HEK293 (cell line): ENCODE results near the gene FGB.

Source experiments
- CTCF ChIA-PET: fragments of 350-600 bp; formaldehyde crosslinking; extraction: SDS; loops from one replicate; lab custom pipeline; 2021; ENCODE audit warnings: antibody characterized with exemption; lab: Yijun Ruan, JAX
- POLR2A ChIA-PET: fragments of 300-600 bp; formaldehyde crosslinking; extraction: SDS; loops from one replicate; lab custom pipeline; 2020; ENCODE audit warnings: antibody characterized with exemption, inconsistent platforms; lab: Yijun Ruan, JAX
- H3K27ac ChIP-seq: fragments of 200-500 bp; sonication (Bioruptor generic); 2 replicates; pipeline ENCODE4 v1.5.1; 2014; ENCODE audit warnings: low read depth, low read length, control low read depth, inconsistent platforms; ENCODE audit errors: extremely low read depth
- H3K36me3 ChIP-seq, 2 experiments: fragments of 200-500 bp in 1 of 2; sonication (Bioruptor generic) in 1 of 2; 1 replicate in 1 of 2; 2 replicates in 1 of 2; pipeline ENCODE4 v1.5.1; 2014 to 2017; ENCODE audit warnings: inconsistent platforms in 2 of 2, low read length in 2 of 2; ENCODE audit not compliant: control insufficient read depth in 2 of 2, insufficient read depth in 1 of 2
- H3K4me1 ChIP-seq: fragments of 200-500 bp; sonication (Bioruptor generic); 2 replicates; pipeline ENCODE4 v1.5.1; 2014; ENCODE audit warnings: mild to moderate bottlenecking, low read length, inconsistent platforms; ENCODE audit not compliant: control insufficient read depth, insufficient read depth
- H3K4me3 ChIP-seq: 2 replicates; pipeline ENCODE4 v1.5.1; 2011; ENCODE audit warnings: low read depth, mild to moderate bottlenecking, control low read depth, low read length, moderate library complexity
- H3K9me3 ChIP-seq: fragments of 200-500 bp; sonication (Bioruptor generic); 2 replicates; pipeline ENCODE4 v1.5.1; 2014; ENCODE audit warnings: low read depth, low read length, inconsistent platforms; ENCODE audit not compliant: control insufficient read depth, insufficient read depth
- KLF7 ChIP-seq: fragments of 450-650 bp; formaldehyde crosslinking; IDR thresholded peaks from 2 replicates; pipeline ENCODE4 v1.5.1; 2016; ENCODE audit warnings: missing biosample characterization, missing genetic modification characterization, borderline replicate concordance
- PRDM1 ChIP-seq: fragments of 450-650 bp; formaldehyde crosslinking; IDR thresholded peaks from 2 replicates; pipeline ENCODE4; 2016; ENCODE audit warnings: missing biosample characterization, missing genetic modification characterization
- YY1 ChIP-seq: fragments of 450-650 bp; formaldehyde crosslinking; IDR thresholded peaks from 2 replicates; pipeline ENCODE4 v1.5.1; 2018; ENCODE audit warnings: missing biosample characterization, missing genetic modification characterization
- ZFP37 ChIP-seq: fragments of 450-650 bp; formaldehyde crosslinking; IDR thresholded peaks from 2 replicates; pipeline ENCODE4 v1.5.1; 2016; ENCODE audit warnings: missing biosample characterization, missing genetic modification characterization
- ZFP69B ChIP-seq: fragments of 450-650 bp; formaldehyde crosslinking; IDR thresholded peaks from 2 replicates; pipeline ENCODE4 v1.5.1; 2016; ENCODE audit warnings: missing biosample characterization, missing genetic modification characterization
- ZNF10 ChIP-seq: fragments of 450-650 bp; formaldehyde crosslinking; IDR thresholded peaks from 2 replicates; pipeline ENCODE4 v1.5.1; 2017; ENCODE audit warnings: missing biosample characterization, missing genetic modification characterization
- ZNF114 ChIP-seq: fragments of 450-650 bp; formaldehyde crosslinking; IDR thresholded peaks from 2 replicates; pipeline ENCODE4 v1.5.0; 2017; ENCODE audit warnings: missing biosample characterization, missing genetic modification characterization
- ZNF133 ChIP-seq: fragments of 450-650 bp; formaldehyde crosslinking; IDR thresholded peaks from 2 replicates; pipeline ENCODE4 v1.5.1; 2016; ENCODE audit warnings: missing biosample characterization, missing genetic modification characterization
- ZNF138 ChIP-seq: fragments of 450-650 bp; formaldehyde crosslinking; IDR thresholded peaks from 2 replicates; pipeline ENCODE4 v1.5.1; 2016; ENCODE audit warnings: missing biosample characterization, missing genetic modification characterization, borderline replicate concordance
- ZNF19 ChIP-seq: fragments of 450-650 bp; formaldehyde crosslinking; IDR thresholded peaks from 2 replicates; pipeline ENCODE4; 2016; ENCODE audit warnings: missing biosample characterization, missing genetic modification characterization, low read depth
- ZNF221 ChIP-seq: fragments of 450-650 bp; formaldehyde crosslinking; IDR thresholded peaks from 2 replicates; pipeline ENCODE4 v1.5.1; 2017; ENCODE audit warnings: missing biosample characterization, missing genetic modification characterization, borderline replicate concordance
- ZNF248 ChIP-seq: fragments of 450-650 bp; formaldehyde crosslinking; IDR thresholded peaks from 2 replicates; pipeline ENCODE4 v1.5.1; 2017; ENCODE audit warnings: missing biosample characterization, missing genetic modification characterization
- ZNF302 ChIP-seq: fragments of 450-650 bp; formaldehyde crosslinking; IDR thresholded peaks from 2 replicates; pipeline ENCODE4 v1.5.1; 2016; ENCODE audit warnings: missing biosample characterization, missing genetic modification characterization, low read depth
- ZNF37A ChIP-seq: fragments of 450-650 bp; IDR thresholded peaks from 2 replicates; pipeline ENCODE4 v1.5.1; 2018; ENCODE audit warnings: missing biosample characterization, missing genetic modification characterization
- ZNF521 ChIP-seq: fragments of 450-650 bp; formaldehyde crosslinking; IDR thresholded peaks from 2 replicates; pipeline ENCODE4 v1.5.1; 2017; ENCODE audit warnings: missing biosample characterization, mild to moderate bottlenecking, missing genetic modification characterization
- ZNF529 ChIP-seq: fragments of 450-650 bp; formaldehyde crosslinking; IDR thresholded peaks from 2 replicates; pipeline ENCODE4 v1.5.1; 2017; ENCODE audit warnings: missing genetic modification characterization, missing biosample characterization; ENCODE audit not compliant: insufficient replicate concordance
- ZNF544 ChIP-seq: fragments of 450-650 bp; formaldehyde crosslinking; IDR thresholded peaks from 2 replicates; pipeline ENCODE4 v1.5.0; 2017; ENCODE audit warnings: missing biosample characterization, missing genetic modification characterization
- ZNF549 ChIP-seq: fragments of 450-650 bp; IDR thresholded peaks from 2 replicates; pipeline ENCODE4 v1.5.1; 2018; ENCODE audit warnings: missing biosample characterization, missing genetic modification characterization, mild to moderate bottlenecking, inconsistent platforms, moderate library complexity
- ZNF629 ChIP-seq: fragments of 450-650 bp; formaldehyde crosslinking; IDR thresholded peaks from 2 replicates; pipeline ENCODE4 v1.5.1; 2017; ENCODE audit warnings: missing biosample characterization, missing genetic modification characterization
- ZNF670 ChIP-seq: fragments of 450-650 bp; formaldehyde crosslinking; IDR thresholded peaks from 2 replicates; pipeline ENCODE4 v1.5.1; 2016; ENCODE audit warnings: missing biosample characterization, missing genetic modification characterization, low read depth
- TF ChIP-seq, protein P1 (sequence below): fragments of 450-650 bp; formaldehyde crosslinking; IDR thresholded peaks from 2 replicates; pipeline ENCODE4 v1.5.1; 2016; ENCODE audit warnings: missing biosample characterization, missing genetic modification characterization, borderline replicate concordance
- TF ChIP-seq, protein P2 (sequence below): fragments of 450-650 bp; formaldehyde crosslinking; conservative IDR thresholded peaks from 2 replicates; pipeline ENCODE4 v1.5.1; 2016; ENCODE audit warnings: low read depth, missing biosample characterization, missing genetic modification characterization
- TF ChIP-seq, protein P3 (sequence below): fragments of 450-650 bp; formaldehyde crosslinking; IDR thresholded peaks from 2 replicates; pipeline ENCODE4 v1.5.1; 2017; ENCODE audit warnings: missing biosample characterization, missing genetic modification characterization

FGB gene

DNA sequence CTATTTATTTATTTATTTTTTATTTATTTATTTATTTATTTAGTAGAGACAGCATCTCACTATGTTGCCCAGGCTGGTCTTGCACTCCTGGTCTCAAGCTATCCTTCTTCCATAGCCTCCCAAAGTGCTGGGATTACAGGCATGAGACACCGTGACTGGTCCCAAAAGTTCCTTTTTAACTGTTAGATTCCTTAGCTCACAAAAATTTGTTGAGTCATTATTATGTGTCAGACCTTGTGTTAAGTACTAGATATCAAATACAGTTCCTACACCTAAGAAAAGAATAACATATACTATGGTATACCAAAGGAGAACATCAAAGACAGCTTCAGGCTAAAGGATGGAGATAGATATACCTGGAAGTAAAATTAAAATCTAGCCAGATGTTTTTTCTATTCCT lies 16.1 kb downstream of the FGB start:
- H3K9me3 ChIP-seq = no peaks in the 10 kb centered on the region
- no peak overlapping the region for H3K27ac ChIP-seq
- no peak overlapping the region for H3K4me3 ChIP-seq
- H3K36me3 ChIP-seq = no peaks in the 10 kb centered on the region
- ChIA-PET POLR2A (no interaction called here), CTCF (interaction anchor here (0.9 kb wide), 1 partner anchor 10 kb away, joined by 3 read pairs; no protein-coding TSS in a partner anchor)
- no peaks in the 10 kb centered on the region for H3K4me1 ChIP-seq
- TF ChIP-seq ZNF114 (tag by site-specific recombination) (no peak), ZFP69B (tag by site-specific recombination) (no peak), ZNF10 (no peak), ZNF670 (tag by site-specific recombination) (no peak), ZNF133 (tag by site-specific recombination) (no peak)

DNA sequence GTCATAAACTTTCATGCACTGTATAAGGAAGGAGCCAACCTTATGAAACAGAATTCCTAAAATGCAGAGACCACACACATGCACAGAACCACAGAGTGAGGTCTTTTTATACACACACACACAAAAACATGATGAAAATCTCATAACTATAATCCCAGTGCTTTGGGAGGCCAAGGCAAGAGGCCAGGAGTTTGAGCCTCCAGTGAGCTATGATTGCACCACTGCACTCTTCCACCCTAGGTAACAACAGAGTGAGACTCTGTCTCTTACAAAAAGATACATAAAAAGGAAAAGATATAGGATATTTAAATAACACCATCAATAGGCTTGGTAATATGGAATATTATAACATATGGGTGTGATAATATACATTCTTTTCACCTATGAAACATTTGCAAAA lies 17.1 kb downstream of the FGB start:
- Histone ChIP-seq H3K36me3 (no peaks in the 10 kb centered on the region), H3K4me3 (no peak overlapping the region), H3K27ac (no peak overlapping the region), H3K9me3 (no peaks in the 10 kb centered on the region), H3K4me1 (no peaks in the 10 kb centered on the region)
- ChIA-PET CTCF (no interaction called here), POLR2A (no interaction called here)
- TF ChIP-seq, protein P1, sequence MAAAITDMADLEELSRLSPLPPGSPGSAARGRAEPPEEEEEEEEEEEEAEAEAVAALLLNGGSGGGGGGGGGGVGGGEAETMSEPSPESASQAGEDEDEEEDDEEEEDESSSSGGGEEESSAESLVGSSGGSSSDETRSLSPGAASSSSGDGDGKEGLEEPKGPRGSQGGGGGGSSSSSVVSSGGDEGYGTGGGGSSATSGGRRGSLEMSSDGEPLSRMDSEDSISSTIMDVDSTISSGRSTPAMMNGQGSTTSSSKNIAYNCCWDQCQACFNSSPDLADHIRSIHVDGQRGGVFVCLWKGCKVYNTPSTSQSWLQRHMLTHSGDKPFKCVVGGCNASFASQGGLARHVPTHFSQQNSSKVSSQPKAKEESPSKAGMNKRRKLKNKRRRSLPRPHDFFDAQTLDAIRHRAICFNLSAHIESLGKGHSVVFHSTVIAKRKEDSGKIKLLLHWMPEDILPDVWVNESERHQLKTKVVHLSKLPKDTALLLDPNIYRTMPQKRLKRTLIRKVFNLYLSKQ = no peak
- TF ChIP-seq ZNF37A (tag by site-specific recombination) = no peak
- TF ChIP-seq, protein P2, sequence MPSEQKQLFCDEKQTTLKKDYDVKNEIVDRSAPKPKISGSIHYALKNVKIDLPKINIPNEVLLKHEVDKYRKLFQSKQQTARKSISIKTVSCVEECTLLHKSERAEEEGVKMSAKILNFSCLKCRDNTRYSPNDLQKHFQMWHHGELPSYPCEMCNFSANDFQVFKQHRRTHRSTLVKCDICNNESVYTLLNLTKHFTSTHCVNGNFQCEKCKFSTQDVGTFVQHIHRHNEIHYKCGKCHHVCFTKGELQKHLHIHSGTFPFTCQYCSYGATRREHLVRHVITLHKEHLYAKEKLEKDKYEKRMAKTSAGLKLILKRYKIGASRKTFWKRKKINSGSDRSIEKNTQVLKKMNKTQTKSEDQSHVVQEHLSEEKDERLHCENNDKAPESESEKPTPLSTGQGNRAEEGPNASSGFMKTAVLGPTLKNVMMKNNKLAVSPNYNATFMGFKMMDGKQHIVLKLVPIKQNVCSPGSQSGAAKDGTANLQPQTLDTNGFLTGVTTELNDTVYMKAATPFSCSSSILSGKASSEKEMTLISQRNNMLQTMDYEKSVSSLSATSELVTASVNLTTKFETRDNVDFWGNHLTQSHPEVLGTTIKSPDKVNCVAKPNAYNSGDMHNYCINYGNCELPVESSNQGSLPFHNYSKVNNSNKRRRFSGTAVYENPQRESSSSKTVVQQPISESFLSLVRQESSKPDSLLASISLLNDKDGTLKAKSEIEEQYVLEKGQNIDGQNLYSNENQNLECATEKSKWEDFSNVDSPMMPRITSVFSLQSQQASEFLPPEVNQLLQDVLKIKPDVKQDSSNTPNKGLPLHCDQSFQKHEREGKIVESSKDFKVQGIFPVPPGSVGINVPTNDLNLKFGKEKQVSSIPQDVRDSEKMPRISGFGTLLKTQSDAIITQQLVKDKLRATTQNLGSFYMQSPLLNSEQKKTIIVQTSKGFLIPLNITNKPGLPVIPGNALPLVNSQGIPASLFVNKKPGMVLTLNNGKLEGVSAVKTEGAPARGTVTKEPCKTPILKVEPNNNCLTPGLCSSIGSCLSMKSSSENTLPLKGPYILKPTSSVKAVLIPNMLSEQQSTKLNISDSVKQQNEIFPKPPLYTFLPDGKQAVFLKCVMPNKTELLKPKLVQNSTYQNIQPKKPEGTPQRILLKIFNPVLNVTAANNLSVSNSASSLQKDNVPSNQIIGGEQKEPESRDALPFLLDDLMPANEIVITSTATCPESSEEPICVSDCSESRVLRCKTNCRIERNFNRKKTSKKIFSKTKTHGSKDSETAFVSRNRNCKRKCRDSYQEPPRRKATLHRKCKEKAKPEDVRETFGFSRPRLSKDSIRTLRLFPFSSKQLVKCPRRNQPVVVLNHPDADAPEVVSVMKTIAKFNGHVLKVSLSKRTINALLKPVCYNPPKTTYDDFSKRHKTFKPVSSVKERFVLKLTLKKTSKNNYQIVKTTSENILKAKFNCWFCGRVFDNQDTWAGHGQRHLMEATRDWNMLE = no peak
- no peak for TF ChIP-seq KLF7 (tag by site-specific recombination)
- TF ChIP-seq ZNF549 = no peak
- TF ChIP-seq, protein P3, sequence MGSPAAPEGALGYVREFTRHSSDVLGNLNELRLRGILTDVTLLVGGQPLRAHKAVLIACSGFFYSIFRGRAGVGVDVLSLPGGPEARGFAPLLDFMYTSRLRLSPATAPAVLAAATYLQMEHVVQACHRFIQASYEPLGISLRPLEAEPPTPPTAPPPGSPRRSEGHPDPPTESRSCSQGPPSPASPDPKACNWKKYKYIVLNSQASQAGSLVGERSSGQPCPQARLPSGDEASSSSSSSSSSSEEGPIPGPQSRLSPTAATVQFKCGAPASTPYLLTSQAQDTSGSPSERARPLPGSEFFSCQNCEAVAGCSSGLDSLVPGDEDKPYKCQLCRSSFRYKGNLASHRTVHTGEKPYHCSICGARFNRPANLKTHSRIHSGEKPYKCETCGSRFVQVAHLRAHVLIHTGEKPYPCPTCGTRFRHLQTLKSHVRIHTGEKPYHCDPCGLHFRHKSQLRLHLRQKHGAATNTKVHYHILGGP (tag by site-specific recombination) = no peak
- TF ChIP-seq ZNF629 (tag by site-specific recombination) = no peak
- TF ChIP-seq YY1 (tag by site-specific recombination) = no peak
- no peak for TF ChIP-seq ZNF529 (tag by site-specific recombination)
- no peak for TF ChIP-seq ZNF302 (tag by site-specific recombination)
- TF ChIP-seq ZFP37 (tag by site-specific recombination) = no peak
- TF ChIP-seq ZNF544 (tag by site-specific recombination) = no peak
- no peak for TF ChIP-seq ZNF138 (tag by site-specific recombination)
- no peak for TF ChIP-seq ZNF221
- no peak for TF ChIP-seq PRDM1 (tag by site-specific recombination)
- no peak for TF ChIP-seq ZNF248
- no peak for TF ChIP-seq ZNF19
- TF ChIP-seq ZNF521 (tag by site-specific recombination) = no peak
